IMR-90 (cell line): Measurements from ENCODE around the gene HEATR1. TPM values are rescaled to one million over a fixed set of nuclear protein-coding genes. Genes with fewer than 3 reads are reported as not detected.
"Not testable (repeated sequence)": the region's sequence is repeated elsewhere in the genome, so short reads cannot be mapped to it uniquely, and the experiment has no call there.

Source experiments
- ATAC-seq: fragments of 200-7000 bp; cut with Tn5 transposase; 2 replicates; pipeline ENCODE4 v1.9.1; 2020; ENCODE audit warnings: low read depth, mild to moderate bottlenecking, moderate library complexity
- BruUV-seq: library from RNA; stranded (reverse); fragments of 400-500 nt; replicated peaks from 2 replicates; lab custom pipeline; 2021; lab: Mats Ljungman, UMichigan
- CTCF ChIA-PET: fragments of 300-600 bp; formaldehyde crosslinking; extraction: SDS; loops from one replicate; lab custom pipeline; 2021; ENCODE audit warnings: antibody characterized with exemption; lab: Yijun Ruan, JAX
- POLR2A ChIA-PET: fragments of 300-600 bp; sonication (Branson Sonifier 250); formaldehyde crosslinking; loops from one replicate; lab custom pipeline; 2022; ENCODE audit warnings: antibody characterized with exemption; ENCODE audit not compliant: unreplicated experiment; lab: Charles Lee
- DNase-seq: peaks from one replicate; pipeline ENCODE4 v3.0.0; 2013
- H2AFZ ChIP-seq: replicated peaks from 2 replicates; pipeline ENCODE3; 2013; ENCODE audit warnings: low read length, mild to moderate bottlenecking; ENCODE audit not compliant: poor library complexity
- H2AK5ac ChIP-seq: 2 replicates; pipeline ENCODE4 v1.6.1; 2013; ENCODE audit warnings: low read depth, low read length, inconsistent platforms
- H2AK9ac ChIP-seq: replicated peaks from 2 replicates; pipeline ENCODE3; 2013; ENCODE audit warnings: mild to moderate bottlenecking, low read depth, low read length, moderate library complexity; ENCODE audit not compliant: poor library complexity
- H2BK120ac ChIP-seq: 2 replicates; pipeline ENCODE4 v1.6.1; 2013; ENCODE audit warnings: low read depth, low read length, inconsistent platforms
- H2BK15ac ChIP-seq: 3 replicates; pipeline ENCODE4 v1.6.1; 2013; ENCODE audit warnings: low read depth, low read length, inconsistent platforms
- H2BK20ac ChIP-seq: 2 replicates; pipeline ENCODE4 v1.6.1; 2013; ENCODE audit warnings: low read depth, mild to moderate bottlenecking, inconsistent platforms, low read length, moderate library complexity
- H2BK5ac ChIP-seq: 2 replicates; pipeline ENCODE4 v1.6.1; 2013; ENCODE audit warnings: mild to moderate bottlenecking, low read depth, low read length, inconsistent platforms; ENCODE audit not compliant: poor library complexity, severe bottlenecking
- H3K14ac ChIP-seq: replicated peaks from 2 replicates; pipeline ENCODE4 v1.6.1; 2013; ENCODE audit warnings: low read depth, low read length, inconsistent platforms
- H3K18ac ChIP-seq: 2 replicates; pipeline ENCODE4 v1.6.1; 2013; ENCODE audit warnings: low read depth, low read length, control low read depth
- H3K23ac ChIP-seq: 2 replicates; pipeline ENCODE4 v1.6.1; 2013; ENCODE audit warnings: low read depth, low read length, inconsistent platforms
- H3K27ac ChIP-seq: 2 replicates; pipeline ENCODE4 v1.5.1; 2013; ENCODE audit warnings: mild to moderate bottlenecking, control low read depth, low read length; ENCODE audit not compliant: insufficient read depth
- H3K27me3 ChIP-seq: 2 replicates; pipeline ENCODE4 v1.6.1; 2013; ENCODE audit warnings: low read length; ENCODE audit not compliant: control insufficient read depth, insufficient read depth
- H3K36me3 ChIP-seq: 2 replicates; pipeline ENCODE4 v1.6.1; 2013; ENCODE audit warnings: low read length, mixed read lengths; ENCODE audit not compliant: control insufficient read depth, insufficient read depth
- H3K4ac ChIP-seq: 2 replicates; pipeline ENCODE4 v1.6.1; 2013; ENCODE audit warnings: low read depth, low read length, inconsistent platforms
- H3K4me1 ChIP-seq: 2 replicates; pipeline ENCODE4 v1.6.1; 2013; ENCODE audit warnings: low read length, mixed read lengths; ENCODE audit not compliant: control insufficient read depth, insufficient read depth
- H3K4me2 ChIP-seq: 2 replicates; pipeline ENCODE4 v1.6.1; 2013; ENCODE audit warnings: low read depth, mild to moderate bottlenecking, control low read depth, low read length, moderate library complexity
- H3K4me3 ChIP-seq: 2 replicates; pipeline ENCODE4 v1.5.1; 2013; ENCODE audit warnings: low read depth, mild to moderate bottlenecking, control low read depth, low read length, moderate library complexity; ENCODE audit not compliant: insufficient read depth
- H3K56ac ChIP-seq: 2 replicates; pipeline ENCODE4 v1.6.1; 2013; ENCODE audit warnings: low read length, inconsistent platforms; ENCODE audit not compliant: insufficient read depth; ENCODE audit errors: extremely low read depth
- H3K79me1 ChIP-seq, 2 experiments: 2 replicates each; pipeline ENCODE4 v1.6.1; 2013; ENCODE audit warnings: low read length in 2 of 2, inconsistent platforms in 1 of 2, low read depth in 1 of 2
- H3K9ac ChIP-seq: 2 replicates; pipeline ENCODE4 v1.6.1; 2013; ENCODE audit warnings: low read depth, low read length, control low read depth
- H3K9me1 ChIP-seq: 2 replicates; pipeline ENCODE4 v1.6.1; 2013; ENCODE audit warnings: low read length, inconsistent platforms; ENCODE audit not compliant: insufficient read depth
- H3K9me3 ChIP-seq: 2 replicates; pipeline ENCODE4 v1.6.1; 2013; ENCODE audit warnings: low read length; ENCODE audit not compliant: control insufficient read depth, insufficient read depth
- H4K20me1 ChIP-seq: 2 replicates; pipeline ENCODE4 v1.6.1; 2013; ENCODE audit warnings: low read length, inconsistent platforms; ENCODE audit not compliant: insufficient read depth
- H4K5ac ChIP-seq: 2 replicates; pipeline ENCODE4 v1.6.1; 2013; ENCODE audit warnings: mild to moderate bottlenecking, low read depth, low read length, control low read depth
- H4K8ac ChIP-seq, 2 experiments: 2 replicates each; pipeline ENCODE4 v1.6.1; 2013; ENCODE audit warnings: low read depth in 2 of 2, low read length in 2 of 2, control low read depth in 1 of 2, inconsistent platforms in 1 of 2
- H4K91ac ChIP-seq: 2 replicates; pipeline ENCODE4 v1.6.1; 2013; ENCODE audit warnings: low read depth, low read length, inconsistent platforms; ENCODE audit not compliant: insufficient read depth
- WGBS, 2 experiments: methylation state at CpG; one replicate each; pipeline versions ENCODE4 v1.1.5 to v1.1.7; 2013; ENCODE audit warnings: missing lambda C conversion rate in 2 of 2; ENCODE audit not compliant: insufficient read length in 1 of 2; ENCODE audit errors: extremely low coverage in 2 of 2; 5-methylcytosine and 5-hydroxymethylcytosine counted together
- dilution Hi-C: fragments of 300-500 bp; cut with HindIII; formaldehyde crosslinking; loops from one replicate; pipeline ENCODE4 v1.14.3; 2018; ENCODE audit warnings: low sequenced_read_pairs; ENCODE audit not compliant: unreplicated experiment
- in situ Hi-C: fragments of 300-500 bp; cut with MboI; formaldehyde crosslinking; loops from 3 replicates; pipeline ENCODE4 v1.14.3; 2019; ENCODE audit warnings: low sequenced_read_pairs, inconsistent platforms, mixed read lengths
- intact Hi-C: fragments of 100-400 bp; cut with micrococcal nuclease; formaldehyde crosslinking; loops from 2 replicates; pipeline ENCODE4 v1.10.0; 2022
- polyA plus RNA-seq, 3 experiments: library from polyadenylated mRNA; depleted of rRNA; stranded (reverse); fragments of >200 nt; gene quantifications; 2 replicates each; pipeline ENCODE4 v1.2.3, GENCODE V29; 2012; ENCODE audit warnings: low replicate concordance in 1 of 3
- total RNA-seq: library from RNA; depleted of rRNA; stranded (reverse); fragments of >200 nt; gene quantifications from 2 replicates; pipeline ENCODE4 v1.2.3, GENCODE V29; 2012

The HEATR1 gene
- total and polyA plus RNA-seq, 2 of the 4 experiments (the other 2 are of a cell fraction) = 8.5 to 53.8 TPM

DNA sequence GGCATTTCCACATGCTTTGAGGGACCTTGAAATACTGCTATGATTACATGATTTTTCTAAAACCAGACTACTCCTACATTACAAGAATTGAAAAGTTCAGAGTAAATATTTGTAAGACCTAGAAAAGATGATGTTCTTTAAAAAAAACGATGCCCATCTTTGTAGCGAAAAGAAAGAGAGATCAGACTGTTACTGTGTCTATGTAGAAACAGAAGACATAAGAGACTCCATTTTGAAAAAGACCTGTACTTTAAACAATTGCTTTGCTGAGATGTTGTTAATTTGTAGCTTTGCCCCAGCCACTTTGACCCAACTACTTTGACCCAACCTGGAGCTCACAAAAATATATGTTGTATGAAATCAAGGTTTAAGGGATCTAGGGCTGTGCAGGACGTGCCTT, 100.0 kb downstream of the HEATR1 start:
- H3K4ac ChIP-seq, H2AFZ ChIP-seq, H4K91ac ChIP-seq, H3K27me3 ChIP-seq, H3K14ac ChIP-seq, H3K36me3 ChIP-seq, H3K4me2 ChIP-seq, in situ Hi-C loops, H3K23ac ChIP-seq, H4K5ac ChIP-seq, H4K20me1 ChIP-seq, POLR2A ChIA-PET, H2AK5ac ChIP-seq, BruUV-seq, intact Hi-C loops, dilution Hi-C loops, H2BK20ac ChIP-seq, CTCF ChIA-PET, ATAC-seq, DNase-seq, H4K8ac ChIP-seq, H3K9me1 ChIP-seq, H2AK9ac ChIP-seq, H3K9ac ChIP-seq, H2BK5ac ChIP-seq, H3K4me1 ChIP-seq, H3K27ac ChIP-seq, H2BK15ac ChIP-seq, H2BK120ac ChIP-seq, H3K18ac ChIP-seq, H3K56ac ChIP-seq, H3K79me1 ChIP-seq, H3K4me3 ChIP-seq, H3K9me3 ChIP-seq: not testable (repeated sequence)
- no CpG with 5 or more reads among the region's 3 CpGs for WGBS, 2 experiments
